OCI-LY1 (cell line): Measurements from ENCODE around the gene PLTP.

Experiments used
- CTCF ChIP-seq: fragments of 200-600 bp; sonication (generic), shearing (Covaris generic); IDR thresholded peaks from 2 replicates; pipeline ENCODE4 v1.5.1; 2017; ENCODE audit warnings: mild to moderate bottlenecking, antibody characterized with exemption, low read length, moderate library complexity, mixed read lengths
- EZH2 ChIP-seq: fragments of 200-600 bp; sonication (generic), shearing (Covaris generic); IDR thresholded peaks from 2 replicates; pipeline ENCODE4 v1.8.0; 2017; ENCODE audit warnings: borderline replicate concordance, mixed run types, mild to moderate bottlenecking, antibody characterized with exemption, low read length, moderate library complexity, mixed read lengths

- TF ChIP-seq CTCF (no peak), EZH2 (no peak)
Measured at GRCh38 chr20:45949542-45950329, 37.8 kb upstream of the PLTP start.
